ENCODE data around the gene HOXD11.

Gene HOXD11

GRCh38 chr2:176094349-176094748 lies 12.7 kb upstream of the HOXD11 start:
- DNase-seq, result no peak

GRCh38 chr2:176095421-176095820 lies 11.7 kb upstream of the HOXD11 start:
- no peak for DNase-seq

- no peak for DNase-seq
These were observed 10.7 kb upstream of the HOXD11 start for GRCh38 chr2:176096243-176096985.

GRCh38 chr2:176096986-176097819 lies 9.9 kb upstream of the HOXD11 start:
- DNase-seq, result peak; percentile 74

GRCh38 chr2:176097820-176098365 lies 9.2 kb upstream of the HOXD11 start:
- no peak for DNase-seq

- no peak for DNase-seq
These were observed 8.5 kb upstream of the HOXD11 start for GRCh38 chr2:176098366-176099158.

GRCh38 chr2:176099159-176099727 lies 7.8 kb upstream of the HOXD11 start:
- DNase-seq, result no peak

- no peak for DNase-seq
These were observed 7.1 kb upstream of the HOXD11 start, which contains the start of gene HOXD12 for GRCh38 chr2:176099728-176100546. TSS of gene HOXD12 (plus strand) at chr2:176099795. CDS start at chr2:176099802, 7 bp downstream.

- DNase-seq, result no peak
These were observed 6.4 kb upstream of the HOXD11 start for GRCh38 chr2:176100547-176101140.

GRCh38 chr2:176101216-176101830 lies 5.8 kb upstream of the HOXD11 start:
- DNase-seq, result no peak

- DNase-seq, result no peak
These were observed 5.2 kb upstream of the HOXD11 start for GRCh38 chr2:176101842-176102241.

- no peak for DNase-seq
These were observed 4.7 kb upstream of the HOXD11 start for GRCh38 chr2:176102309-176102866.

- no peak for DNase-seq
These were observed 3.9 kb upstream of the HOXD11 start for GRCh38 chr2:176103194-176103593.

GRCh38 chr2:176103742-176104315 lies 3.3 kb upstream of the HOXD11 start:
- no peak for DNase-seq

- DNase-seq, result no peak
These were observed 2.6 kb upstream of the HOXD11 start for GRCh38 chr2:176104316-176105077.

GRCh38 chr2:176105078-176105729 lies 1.9 kb upstream of the HOXD11 start:
- DNase-seq, result no peak

- DNase-seq, result no peak
These were observed 1.1 kb upstream of the HOXD11 start for GRCh38 chr2:176105730-176106580.

GRCh38 chr2:176107731-176108181 lies 676 bp downstream of the HOXD11 start:
- DNase-seq, result no peak
